Neural cell (in vitro differentiated cells): ENCODE measurements around the gene IL10RB.

ENCODE experiments used
- EZH2 ChIP-seq: fragments of 200-600, 300-800 bp; shearing (Covaris generic), sonication (generic); IDR thresholded peaks from 2 replicates; pipeline ENCODE4 v1.6.1; 2014; ENCODE audit warnings: antibody characterized with exemption, low read length, borderline replicate concordance, mild to moderate bottlenecking; ENCODE audit not compliant: insufficient read depth, poor library complexity, severe bottlenecking
- TF ChIP-seq, protein P1 (sequence below): fragments of 450-650 bp; IDR thresholded peaks from 2 replicates; pipeline ENCODE4 v1.5.1; 2014; ENCODE audit warnings: antibody characterized with exemption, mild to moderate bottlenecking, moderate library complexity; ENCODE audit not compliant: poor library complexity, severe bottlenecking

DNA sequence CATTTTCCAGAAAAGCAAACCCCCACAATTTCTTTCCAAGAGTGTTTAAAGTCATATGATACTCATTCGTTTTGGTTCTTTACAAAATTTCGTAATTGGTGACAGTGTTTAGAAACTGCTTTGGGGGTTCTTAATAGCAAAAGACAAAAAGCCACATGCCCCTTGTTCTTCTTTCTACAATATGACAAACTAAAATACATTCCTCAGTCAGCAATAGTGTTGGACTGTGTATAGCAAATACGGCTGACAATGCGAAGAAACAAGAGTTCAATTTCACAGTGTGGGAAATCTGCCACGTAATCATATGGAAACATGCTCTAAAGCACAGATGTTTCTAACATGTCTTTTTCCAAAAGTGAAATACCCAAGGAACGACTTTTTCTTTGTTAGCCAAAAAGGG is 51.0 kb downstream of the IL10RB start:
- no peak for TF ChIP-seq EZH2
- TF ChIP-seq, protein P1, sequence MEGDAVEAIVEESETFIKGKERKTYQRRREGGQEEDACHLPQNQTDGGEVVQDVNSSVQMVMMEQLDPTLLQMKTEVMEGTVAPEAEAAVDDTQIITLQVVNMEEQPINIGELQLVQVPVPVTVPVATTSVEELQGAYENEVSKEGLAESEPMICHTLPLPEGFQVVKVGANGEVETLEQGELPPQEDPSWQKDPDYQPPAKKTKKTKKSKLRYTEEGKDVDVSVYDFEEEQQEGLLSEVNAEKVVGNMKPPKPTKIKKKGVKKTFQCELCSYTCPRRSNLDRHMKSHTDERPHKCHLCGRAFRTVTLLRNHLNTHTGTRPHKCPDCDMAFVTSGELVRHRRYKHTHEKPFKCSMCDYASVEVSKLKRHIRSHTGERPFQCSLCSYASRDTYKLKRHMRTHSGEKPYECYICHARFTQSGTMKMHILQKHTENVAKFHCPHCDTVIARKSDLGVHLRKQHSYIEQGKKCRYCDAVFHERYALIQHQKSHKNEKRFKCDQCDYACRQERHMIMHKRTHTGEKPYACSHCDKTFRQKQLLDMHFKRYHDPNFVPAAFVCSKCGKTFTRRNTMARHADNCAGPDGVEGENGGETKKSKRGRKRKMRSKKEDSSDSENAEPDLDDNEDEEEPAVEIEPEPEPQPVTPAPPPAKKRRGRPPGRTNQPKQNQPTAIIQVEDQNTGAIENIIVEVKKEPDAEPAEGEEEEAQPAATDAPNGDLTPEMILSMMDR, result no peak
